SK-N-MC (cell line): ENCODE measurements around the gene CDC34.

ENCODE experiments used
- EZH2 ChIP-seq: fragments of 200-600 bp; sonication (generic); IDR thresholded peaks from one replicate; pipeline ENCODE4 v1.6.1; 2017; ENCODE audit warnings: antibody characterized with exemption
- FOXP2 ChIP-seq: optimal IDR thresholded peaks from 2 replicates; pipeline ENCODE3; 2011; ENCODE audit warnings: mild to moderate bottlenecking, moderate library complexity; ENCODE audit not compliant: insufficient read depth; ENCODE audit errors: extremely low read length, control extremely low read depth
- POLR2AphosphoS5 ChIP-seq: IDR thresholded peaks from 2 replicates; pipeline ENCODE4 v1.6.1; 2012; ENCODE audit warnings: mild to moderate bottlenecking, low read depth, low read length, borderline replicate concordance

DNA sequence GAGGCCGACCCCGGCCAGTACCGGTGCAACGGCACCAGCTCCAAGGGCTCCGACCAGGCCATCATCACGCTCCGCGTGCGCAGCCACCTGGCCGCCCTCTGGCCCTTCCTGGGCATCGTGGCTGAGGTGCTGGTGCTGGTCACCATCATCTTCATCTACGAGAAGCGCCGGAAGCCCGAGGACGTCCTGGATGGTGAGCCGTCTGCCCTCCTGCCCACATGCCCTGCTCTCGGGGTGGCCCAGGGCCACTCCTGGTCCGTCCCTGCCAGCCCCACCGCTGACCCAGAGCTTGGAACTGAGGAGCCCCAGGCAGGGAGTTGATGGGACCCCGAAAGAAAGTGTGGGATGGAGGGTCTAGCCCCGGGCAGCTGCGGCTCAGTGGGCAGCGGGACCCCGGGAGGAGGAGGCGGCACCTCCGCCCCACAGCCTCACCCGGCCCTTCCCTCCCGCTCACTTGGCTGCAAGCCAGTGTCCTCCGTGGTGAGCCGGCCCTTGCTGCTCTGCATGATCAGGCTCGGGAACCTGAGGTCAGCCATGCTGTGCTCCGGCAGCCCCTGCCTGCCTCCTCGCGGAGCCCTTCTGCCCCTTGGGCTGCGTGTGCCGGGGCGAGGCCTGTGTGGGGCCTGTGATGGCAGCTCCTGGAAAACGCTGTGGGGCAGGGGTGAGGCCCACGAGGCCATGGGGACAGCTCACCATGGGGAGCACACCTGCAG is 50.0 kb downstream of the CDC34 start:
- TF ChIP-seq POLR2AphosphoS5 (no peak), EZH2 (no peak), FOXP2 (no peak)
